IPS-18c (cell line): Measurements from ENCODE around the gene PARD3.
"Not testable (repeated sequence)": the region's sequence is repeated elsewhere in the genome, so short reads cannot be mapped to it uniquely, and the experiment has no call there.

ENCODE experiments used
- H3K4me3 ChIP-seq: 2 replicates; pipeline ENCODE4 v1.7.0; 2013; ENCODE audit warnings: low read depth, mild to moderate bottlenecking, low read length, moderate library complexity; ENCODE audit not compliant: insufficient read depth
- H3K9me3 ChIP-seq: one replicate; pipeline ENCODE4 v1.6.1; 2013; ENCODE audit warnings: mild to moderate bottlenecking, low read length, moderate library complexity; ENCODE audit not compliant: control insufficient read depth, insufficient read depth

Gene PARD3

DNA sequence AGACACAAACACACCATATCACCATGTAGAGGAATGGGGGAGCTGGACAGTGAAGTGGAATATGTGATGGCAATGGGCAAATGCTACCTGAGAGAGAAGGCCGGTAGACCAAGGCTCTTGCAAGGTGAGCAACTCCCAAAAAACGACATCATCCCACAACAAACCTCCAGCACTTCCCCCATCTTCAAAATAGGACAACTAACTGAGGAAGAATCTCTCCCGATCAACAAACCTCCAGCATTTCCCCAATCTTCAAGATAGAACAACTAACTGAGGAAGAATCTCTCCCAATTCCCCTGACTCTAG, 387.2 kb downstream of the PARD3 start:
- Histone ChIP-seq H3K4me3 (no peak overlapping the region), H3K9me3 (no peaks in the 10 kb centered on the region)

DNA sequence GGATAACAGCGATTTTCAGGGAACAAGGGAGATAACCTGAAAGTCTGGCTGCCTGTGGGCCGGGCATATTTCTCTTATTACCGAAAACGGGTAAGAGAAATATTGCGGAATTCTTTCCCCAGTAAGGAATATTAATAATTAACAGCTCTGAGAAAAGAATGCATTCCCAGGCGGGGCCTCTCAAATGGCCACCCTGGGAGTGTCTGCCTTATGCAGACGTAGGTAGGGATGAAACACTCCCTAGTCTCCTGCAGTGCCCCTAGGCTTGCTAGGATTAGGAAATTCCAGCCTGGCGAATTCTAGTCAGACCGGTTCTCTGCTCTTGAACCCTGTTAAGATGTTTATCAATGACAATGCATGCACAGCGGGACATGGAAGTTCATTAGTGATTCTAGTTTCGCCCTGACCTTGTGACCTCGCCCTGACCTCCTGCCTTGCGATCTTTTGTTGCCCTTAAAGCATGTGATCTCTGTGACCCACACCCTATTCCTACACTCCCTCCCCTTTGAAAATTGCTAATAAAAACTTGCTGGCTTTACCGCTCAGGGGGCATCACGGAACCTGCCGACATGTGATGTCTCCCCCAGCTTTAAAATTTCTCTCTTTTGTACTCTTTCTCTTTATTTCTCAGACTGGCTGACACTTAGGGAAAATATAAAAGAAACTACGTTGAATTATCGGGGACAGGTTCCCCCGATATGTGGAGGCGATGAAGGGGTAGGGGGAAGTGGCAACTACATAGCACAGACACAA, 387.8 kb downstream of the PARD3 start:
- not testable (repeated sequence) for H3K9me3 ChIP-seq, H3K4me3 ChIP-seq

DNA sequence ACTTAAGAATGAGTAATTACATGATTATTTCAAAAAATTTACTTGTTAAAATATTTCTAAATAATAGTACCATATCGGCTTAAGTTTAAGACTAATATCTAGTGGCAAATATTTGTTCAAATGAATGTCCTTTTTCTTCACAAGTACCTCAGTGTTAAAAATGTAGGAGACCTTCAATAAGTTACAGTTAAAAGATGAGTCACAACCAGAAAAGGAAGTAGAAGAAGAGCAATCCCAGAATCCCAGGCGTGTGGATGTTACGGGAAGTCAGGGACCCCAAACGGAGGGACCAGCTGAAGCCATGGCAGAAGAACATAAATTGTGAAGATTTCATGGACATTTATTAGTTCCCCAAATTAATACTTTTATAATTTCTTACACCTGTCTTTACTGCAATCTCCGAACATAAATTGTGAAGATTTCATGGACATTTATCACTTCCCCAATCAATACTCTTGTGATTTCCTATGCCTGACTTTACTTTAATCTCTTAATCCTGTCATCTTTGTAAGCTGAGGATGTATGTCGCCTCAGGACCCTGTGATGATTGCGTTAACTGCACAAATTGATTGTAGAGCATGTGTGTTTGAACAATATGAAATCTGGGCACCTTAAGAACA, 388.4 kb downstream of the PARD3 start:
- H3K4me3 ChIP-seq = not testable (repeated sequence)

DNA sequence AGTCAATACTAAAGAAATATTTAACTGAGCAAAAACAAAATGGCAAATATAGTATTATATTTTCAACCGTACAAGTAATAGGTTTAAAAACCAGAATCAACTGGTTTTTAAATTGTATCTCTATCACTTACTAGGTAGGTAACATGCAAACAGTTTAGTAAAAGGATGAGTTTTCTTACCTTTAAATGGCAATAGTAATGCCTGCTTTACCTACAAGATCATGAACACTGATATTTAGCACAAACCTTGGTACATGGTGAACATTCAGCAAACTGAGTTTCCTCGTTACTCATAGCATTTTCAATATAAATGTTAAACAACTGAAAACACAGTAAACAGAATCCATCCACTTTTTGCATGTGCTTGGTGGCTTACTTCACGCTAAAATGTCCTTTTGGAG, 389.1 kb downstream of the PARD3 start:
- H3K9me3 ChIP-seq = no peaks in the 10 kb centered on the region
- H3K4me3 ChIP-seq = no peak overlapping the region

More for the DNA sequence above, 388.4 kb downstream of the PARD3 start:
- H3K9me3 ChIP-seq = not testable (repeated sequence)

DNA sequence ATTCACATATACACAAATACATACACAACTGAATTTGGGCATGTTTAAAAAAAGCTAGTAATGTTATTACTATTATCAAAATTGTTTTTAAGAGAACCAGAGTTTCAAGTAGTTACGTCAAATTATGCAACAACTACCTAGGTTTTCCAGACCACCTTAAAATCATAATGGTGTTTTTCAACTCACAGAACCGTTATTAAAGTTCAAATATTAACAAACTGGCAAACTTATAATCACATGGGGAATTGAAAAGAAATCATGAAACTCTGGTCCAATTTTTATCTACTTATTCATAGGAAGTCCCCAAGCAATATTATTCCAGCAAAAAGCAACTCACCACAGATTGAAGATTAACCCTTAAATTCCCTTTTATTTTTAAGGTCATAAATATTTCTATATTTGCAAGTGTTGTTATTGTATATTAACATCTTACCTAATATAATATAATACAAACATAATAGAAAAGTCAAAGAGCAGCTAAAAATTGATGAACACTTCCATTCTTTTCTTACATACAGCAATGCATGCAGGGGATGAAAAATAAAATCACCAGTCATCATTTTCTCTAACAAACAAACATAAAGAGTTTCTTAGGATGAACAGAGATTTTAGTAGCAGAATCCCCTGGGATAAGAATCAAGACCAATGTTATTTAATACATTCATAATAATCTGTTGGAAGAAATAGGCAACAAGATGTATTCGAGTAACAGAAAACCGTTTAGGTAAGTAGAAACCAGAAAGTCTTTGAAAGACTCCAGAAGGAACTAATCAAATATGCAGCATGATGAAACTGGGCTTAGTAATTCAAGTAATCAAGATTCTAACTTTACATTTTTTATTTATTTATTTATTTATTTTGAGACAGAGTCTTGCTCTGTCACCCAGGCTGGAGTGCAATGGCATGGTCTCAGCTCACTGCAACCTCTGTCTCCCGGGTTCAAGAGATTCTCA, 391.1 kb downstream of the PARD3 start:
- Histone ChIP-seq H3K9me3 (no peaks in the 10 kb centered on the region), H3K4me3 (no peak overlapping the region)

DNA sequence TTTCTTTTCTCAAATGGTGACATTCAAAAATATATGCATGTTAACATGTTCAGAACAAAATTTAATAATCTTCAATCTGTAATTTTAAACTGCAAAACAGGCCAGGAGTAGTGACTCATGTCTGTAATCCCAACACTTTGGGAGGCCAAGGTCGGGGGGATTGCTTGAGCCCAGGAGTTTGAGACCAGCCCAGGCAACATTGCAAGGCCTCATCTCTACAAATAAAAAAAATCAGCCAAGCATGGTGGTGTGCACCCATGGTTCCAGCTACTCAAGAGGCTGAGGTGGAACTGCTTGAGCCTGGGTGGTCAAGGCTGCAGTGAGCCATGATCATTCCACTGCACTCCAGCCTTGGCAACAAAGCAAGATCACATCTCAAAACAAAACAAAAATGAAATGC, 394.3 kb downstream of the PARD3 start:
- Histone ChIP-seq H3K4me3 (no peak overlapping the region), H3K9me3 (no peaks in the 10 kb centered on the region)

DNA sequence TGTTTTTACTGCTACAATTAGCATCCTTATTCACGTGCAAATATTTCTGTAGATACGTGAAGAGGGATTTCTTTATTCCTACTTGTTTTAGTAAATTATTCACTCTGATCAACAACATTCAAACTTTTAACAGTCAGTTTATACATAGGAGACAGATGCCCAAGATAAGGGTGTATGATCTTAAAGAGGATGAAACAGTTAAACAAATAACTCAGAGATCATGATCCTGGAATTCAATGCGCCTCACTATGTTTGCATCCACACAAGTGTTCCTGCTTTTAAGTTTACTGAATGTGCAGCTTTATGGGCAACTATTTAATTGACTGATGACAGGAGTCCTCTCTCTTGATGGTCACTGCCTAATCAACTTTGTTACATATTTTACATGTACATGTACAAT, 394.8 kb downstream of the PARD3 start:
- Histone ChIP-seq H3K4me3 (no peak overlapping the region), H3K9me3 (no peaks in the 10 kb centered on the region)

DNA sequence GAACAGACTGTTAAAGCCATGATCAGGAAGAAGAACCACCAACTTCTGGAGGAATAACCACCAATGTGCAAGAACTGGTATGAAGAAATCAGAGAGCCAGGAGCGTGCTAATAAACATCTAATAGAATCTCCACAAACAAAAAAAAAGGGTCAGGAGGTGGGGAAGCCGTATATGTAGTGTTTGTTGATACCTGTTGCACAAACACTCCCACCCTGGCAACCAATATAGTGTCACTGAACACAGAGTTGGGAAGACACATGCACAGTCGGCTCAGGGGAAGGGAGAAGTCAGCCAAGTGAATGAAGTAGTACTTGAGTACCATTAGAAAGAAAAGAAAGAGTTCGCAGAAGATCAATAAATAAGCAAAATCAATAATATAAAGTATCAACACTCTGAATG, 400.1 kb downstream of the PARD3 start:
- no peak overlapping the region for H3K4me3 ChIP-seq
- no peaks in the 10 kb centered on the region for H3K9me3 ChIP-seq

DNA sequence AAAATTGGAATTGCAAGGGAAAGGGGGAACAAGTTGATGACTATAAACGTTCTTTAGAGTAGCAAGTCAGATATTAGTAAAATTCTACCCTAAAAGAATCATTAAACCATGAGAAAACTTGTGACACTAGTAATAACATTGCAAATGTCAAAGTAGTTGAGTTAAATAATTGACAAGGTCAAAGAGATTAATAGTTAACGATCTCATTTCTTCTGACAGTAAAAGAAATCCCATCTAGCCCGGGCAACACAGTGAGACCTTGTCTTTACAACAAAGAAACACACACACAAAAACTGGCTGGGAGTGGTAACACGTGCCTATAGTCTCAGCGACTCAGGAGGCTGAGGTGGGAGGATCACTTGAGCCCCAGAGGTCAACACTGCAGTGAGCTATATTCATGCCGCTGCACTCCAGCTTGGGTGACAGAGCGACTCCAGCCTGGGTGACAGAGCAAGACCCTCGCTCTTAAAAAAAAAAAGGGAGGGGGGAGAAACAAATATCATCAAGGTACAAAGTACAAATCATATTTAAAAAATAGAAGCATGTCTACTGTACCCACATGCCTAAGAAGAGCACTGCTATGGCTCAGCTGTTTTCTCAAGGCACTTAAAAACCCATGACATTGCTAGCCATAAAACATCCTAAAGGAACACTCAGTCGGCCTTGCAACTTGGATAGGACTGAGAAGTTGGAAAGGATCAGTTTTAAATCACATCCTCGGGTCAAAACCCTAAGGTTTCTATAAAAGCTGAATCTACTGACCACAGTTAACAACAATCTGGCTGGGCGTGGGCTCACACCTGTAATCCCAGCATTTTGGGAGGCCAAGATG, 401.1 kb downstream of the PARD3 start:
- Histone ChIP-seq H3K4me3 (no peak overlapping the region), H3K9me3 (no peaks in the 10 kb centered on the region)

DNA sequence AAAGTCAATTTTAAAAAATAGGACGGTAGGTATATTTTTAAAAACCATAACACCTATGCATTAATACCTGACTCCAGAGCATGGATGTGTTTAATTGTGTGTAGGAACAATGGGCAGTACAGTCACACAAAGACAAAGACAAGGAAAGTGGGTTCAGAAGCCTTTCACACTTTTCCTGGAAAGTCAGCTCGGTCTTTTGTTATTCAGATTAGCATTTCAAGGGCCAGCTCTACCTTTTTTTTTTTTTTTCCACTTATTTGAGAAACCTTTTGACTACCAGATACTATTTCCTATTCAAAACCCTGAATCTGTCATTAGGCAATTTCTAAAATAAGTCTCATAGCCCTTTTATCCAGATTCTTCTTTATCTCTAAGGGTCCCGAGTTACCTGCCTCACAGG, 401.9 kb downstream of the PARD3 start:
- H3K9me3 ChIP-seq = no peaks in the 10 kb centered on the region
- H3K4me3 ChIP-seq = no peak overlapping the region

DNA sequence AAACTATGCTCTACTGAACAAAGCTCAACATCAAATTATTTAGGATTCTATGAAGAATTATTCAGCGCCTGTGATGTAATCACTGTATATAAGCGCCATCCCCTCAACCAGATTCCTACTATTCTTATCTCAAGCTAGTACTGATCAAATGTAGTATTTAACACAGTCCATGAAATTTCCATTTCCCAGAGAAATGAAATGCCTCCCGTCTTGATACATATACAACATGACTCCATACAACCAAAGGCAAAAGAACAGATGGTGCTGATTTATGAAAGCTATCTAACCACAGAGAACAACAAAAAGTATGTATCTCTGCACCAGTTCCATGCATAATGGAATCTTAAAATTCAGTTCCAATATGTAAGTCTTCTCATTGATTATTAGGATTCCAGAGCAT, 406.1 kb downstream of the PARD3 start:
- H3K4me3 ChIP-seq = no peak overlapping the region
- no peaks in the 10 kb centered on the region for H3K9me3 ChIP-seq

DNA sequence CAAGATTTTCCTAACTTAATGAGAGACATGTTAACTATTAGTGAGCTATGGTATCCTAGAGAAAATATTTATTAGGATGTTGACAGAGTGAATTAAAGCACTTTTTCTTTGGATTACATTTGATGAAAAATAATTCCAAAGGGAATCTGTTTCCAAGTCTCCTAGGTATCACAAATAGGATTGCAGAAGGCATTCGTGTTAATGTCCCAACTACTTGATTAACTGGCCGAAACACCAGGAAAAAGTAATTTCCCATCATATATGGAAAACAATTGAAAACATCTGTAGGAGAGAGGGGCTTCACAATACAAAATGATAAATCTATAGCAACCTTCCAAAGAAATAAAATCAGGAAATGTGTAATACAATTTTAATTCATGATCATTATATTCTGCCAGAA, 406.7 kb downstream of the PARD3 start:
- Histone ChIP-seq H3K9me3 (no peaks in the 10 kb centered on the region), H3K4me3 (no peak overlapping the region)

DNA sequence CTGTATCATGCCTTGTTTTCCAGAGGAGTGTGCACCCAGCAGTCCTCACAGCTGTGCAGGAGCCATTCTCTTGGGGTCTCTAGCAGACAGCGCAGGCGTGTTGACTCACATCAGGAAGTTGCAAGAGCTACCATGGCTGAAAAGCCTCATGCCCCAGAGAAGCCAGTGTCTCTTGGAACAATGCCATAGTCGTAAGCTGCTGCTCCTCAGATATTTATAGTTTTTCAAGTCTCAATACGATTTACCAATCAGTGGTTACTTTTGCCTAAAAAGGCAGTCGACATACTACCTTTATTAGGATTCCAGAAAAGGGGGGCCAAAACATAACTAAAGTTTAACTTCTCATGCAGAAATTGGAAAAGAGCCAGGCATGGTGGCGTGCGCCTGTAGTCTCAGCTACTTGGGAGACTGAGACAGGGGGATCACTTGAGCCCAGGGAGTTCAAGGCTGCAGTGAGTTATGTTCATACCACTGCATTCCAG, 407.7 kb downstream of the PARD3 start:
- no peaks in the 10 kb centered on the region for H3K9me3 ChIP-seq

DNA sequence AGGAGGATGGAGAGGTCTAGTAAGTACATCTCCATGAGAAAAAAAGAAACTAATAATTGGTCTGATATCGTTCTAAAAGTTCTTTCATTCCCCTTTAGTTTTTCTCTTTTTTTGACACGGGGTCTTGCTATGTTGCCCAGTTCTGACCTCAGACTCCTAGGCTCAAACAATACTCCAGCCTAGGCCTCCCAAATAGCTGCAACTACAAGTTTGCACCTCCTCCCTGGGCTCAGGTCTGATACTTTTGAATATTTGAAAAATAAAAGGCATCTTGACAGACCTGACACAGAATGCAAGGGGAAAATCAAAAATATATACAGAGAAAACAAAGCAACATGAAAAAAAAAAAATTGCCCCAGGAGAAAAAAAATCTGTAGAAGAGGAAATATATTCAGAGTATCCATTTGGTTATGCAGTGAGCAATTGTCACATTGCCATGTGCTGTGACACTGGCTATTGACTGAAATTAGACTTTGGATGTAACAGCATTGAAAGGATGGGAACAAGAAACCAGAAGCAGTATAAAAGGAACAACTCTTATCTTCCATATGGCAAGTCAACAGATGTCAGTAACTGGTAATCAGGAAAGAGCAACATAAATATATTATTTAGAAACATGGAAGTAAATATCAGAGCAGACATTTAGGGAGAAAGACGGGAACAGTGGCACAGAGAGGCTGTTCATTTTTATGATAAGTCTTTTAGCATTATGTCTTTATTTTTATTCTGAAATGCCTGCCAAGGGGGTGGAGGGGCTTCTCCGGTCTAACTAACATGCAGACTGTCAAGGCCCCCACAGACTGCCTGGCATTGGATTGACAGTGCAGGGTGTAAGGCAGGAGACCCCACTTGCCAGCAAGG, 408.4 kb downstream of the PARD3 start:
- H3K4me3 ChIP-seq = no peak overlapping the region
- no peaks in the 10 kb centered on the region for H3K9me3 ChIP-seq

More for the DNA sequence above, 407.7 kb downstream of the PARD3 start:
- H3K4me3 ChIP-seq = no peak overlapping the region

DNA sequence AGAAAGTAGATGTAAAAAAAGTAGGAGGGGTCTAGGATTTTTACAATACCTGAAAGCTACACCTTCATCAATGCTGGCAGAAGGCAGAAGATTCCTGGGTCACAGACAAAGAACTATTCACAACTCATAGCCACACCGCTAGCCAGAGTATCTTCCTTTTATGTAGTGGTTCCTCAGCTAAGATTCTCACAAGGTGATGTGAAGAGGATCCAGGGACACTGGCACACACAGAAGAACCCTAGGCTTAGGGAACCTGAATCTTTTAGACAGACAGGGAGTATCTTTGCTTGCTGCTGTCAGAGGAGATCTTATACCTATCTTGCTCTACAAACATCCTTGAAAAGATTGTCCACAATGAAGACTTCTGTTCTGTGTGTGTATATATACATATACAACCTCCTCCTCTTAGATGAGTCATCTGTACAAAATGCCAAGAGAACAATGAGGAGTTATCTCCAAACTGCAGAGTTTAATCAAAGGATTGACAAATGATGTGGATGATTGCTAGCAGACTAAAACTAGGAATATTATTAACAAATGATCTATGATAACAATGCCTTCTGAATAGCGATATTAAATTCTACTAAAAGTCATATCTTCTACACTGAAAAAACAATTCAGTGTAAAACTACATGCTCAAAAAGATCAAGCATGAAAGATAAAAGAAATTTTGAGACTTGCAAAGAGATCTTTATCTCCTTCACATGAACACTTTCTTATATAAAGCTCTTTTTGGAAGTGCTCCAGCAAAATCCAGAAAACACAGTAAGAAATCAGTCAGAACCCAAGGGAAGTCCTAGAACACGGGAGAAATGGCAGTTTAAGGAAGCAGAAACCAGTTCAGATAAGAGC, 409.3 kb downstream of the PARD3 start:
- Histone ChIP-seq H3K4me3 (no peak overlapping the region), H3K9me3 (no peaks in the 10 kb centered on the region)

DNA sequence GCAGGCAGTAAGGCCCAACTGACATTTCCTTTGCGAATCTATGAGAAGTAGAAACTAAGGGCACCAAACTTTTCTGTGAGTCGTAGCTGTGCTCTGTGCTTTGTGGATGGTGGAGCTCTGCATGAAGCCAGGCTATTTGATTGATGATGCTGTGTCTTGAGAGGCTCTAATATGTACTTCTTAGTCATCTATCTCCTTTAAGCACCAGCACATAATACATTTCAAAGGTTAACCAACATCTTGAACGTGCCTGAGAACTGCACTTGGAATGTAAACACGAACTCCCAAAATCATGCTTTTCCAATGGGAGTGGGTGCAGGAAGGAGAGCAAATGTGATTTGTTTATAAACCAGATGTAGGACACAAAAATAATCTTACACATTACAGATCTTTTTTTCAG, 411.6 kb downstream of the PARD3 start:
- Histone ChIP-seq H3K4me3 (no peak overlapping the region), H3K9me3 (no peaks in the 10 kb centered on the region)
